ENCODE data around the gene SCUBE3. TPM values are rescaled to one million over a fixed set of nuclear protein-coding genes. Genes with fewer than 3 reads are reported as not detected.

SCUBE3 gene
- total RNA-seq, 3 donors from 2014 or later (not counting 1 experiment from before 2014, with no cell fraction given): 0.25 to 0.31 TPM; not detected in 1

DNA sequence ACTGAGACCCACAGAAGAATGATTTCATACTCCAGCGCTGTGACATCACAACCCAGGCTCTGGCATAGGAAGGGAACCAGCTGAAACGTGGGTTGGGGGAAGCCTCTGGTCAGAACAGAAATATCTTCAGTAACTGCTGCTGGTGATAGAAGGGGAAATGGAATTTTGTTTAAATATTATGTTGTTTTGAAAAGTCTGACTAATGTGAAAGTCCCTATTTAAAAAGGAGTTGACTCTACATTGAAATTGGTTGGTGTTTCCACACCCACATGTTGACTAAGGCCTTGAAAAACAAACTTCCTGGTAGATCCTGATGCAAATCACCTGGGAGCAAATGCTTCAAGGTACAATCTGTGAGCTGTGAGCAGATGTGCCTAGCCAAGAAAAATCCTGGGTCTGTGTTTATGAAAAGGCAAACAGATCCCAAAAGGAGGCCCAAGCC is 48.1 kb upstream of the SCUBE3 start:
- Histone ChIP-seq H3K9me3 (ENCODE audit: control insufficient read depth, insufficient read depth, low read length) (no peaks in the 10 kb centered on the region), H3K27ac (ENCODE audit: low read length) (no peak overlapping the region), H3K4me3 (ENCODE audit: low read length) (no peak overlapping the region), H3K4me1 (ENCODE audit: control insufficient read depth, insufficient read depth, low read length) (no peaks in the 10 kb centered on the region), H3K27me3 (ENCODE audit: control insufficient read depth, insufficient read depth, low read length) (no peaks in the 10 kb centered on the region), H3K36me3 (ENCODE audit: control insufficient read depth, insufficient read depth, low read length) (no peaks in the 10 kb centered on the region)
- ATAC-seq (no peak), DNase-seq (no peak)
- Mint-ChIP-seq H3K4me3 (no peak overlapping the region), H3K27ac (no peak overlapping the region), H3K27me3 (ENCODE audit: low read depth in 2 of 2) (peaks cover 2 to 34% of the 10 kb centered on the region in 2 donors), H3K4me1 (peaks cover 5 to 10% of the 10 kb centered on the region in 2 donors), H3K9me3 (peaks cover 3 to 5% of the 10 kb centered on the region in 2 donors), H3K36me3 (no peaks in the 10 kb centered on the region)
- 79% methylated on average over 2 of the region's 2 CpGs for WGBS (ENCODE audit: insufficient coverage)
- intact Hi-C loops (cut with micrococcal nuclease): no loop called here
- TF ChIP-seq, protein P1, sequence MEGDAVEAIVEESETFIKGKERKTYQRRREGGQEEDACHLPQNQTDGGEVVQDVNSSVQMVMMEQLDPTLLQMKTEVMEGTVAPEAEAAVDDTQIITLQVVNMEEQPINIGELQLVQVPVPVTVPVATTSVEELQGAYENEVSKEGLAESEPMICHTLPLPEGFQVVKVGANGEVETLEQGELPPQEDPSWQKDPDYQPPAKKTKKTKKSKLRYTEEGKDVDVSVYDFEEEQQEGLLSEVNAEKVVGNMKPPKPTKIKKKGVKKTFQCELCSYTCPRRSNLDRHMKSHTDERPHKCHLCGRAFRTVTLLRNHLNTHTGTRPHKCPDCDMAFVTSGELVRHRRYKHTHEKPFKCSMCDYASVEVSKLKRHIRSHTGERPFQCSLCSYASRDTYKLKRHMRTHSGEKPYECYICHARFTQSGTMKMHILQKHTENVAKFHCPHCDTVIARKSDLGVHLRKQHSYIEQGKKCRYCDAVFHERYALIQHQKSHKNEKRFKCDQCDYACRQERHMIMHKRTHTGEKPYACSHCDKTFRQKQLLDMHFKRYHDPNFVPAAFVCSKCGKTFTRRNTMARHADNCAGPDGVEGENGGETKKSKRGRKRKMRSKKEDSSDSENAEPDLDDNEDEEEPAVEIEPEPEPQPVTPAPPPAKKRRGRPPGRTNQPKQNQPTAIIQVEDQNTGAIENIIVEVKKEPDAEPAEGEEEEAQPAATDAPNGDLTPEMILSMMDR (IDR thresholded peaks at IDR 0.05): no peak

DNA sequence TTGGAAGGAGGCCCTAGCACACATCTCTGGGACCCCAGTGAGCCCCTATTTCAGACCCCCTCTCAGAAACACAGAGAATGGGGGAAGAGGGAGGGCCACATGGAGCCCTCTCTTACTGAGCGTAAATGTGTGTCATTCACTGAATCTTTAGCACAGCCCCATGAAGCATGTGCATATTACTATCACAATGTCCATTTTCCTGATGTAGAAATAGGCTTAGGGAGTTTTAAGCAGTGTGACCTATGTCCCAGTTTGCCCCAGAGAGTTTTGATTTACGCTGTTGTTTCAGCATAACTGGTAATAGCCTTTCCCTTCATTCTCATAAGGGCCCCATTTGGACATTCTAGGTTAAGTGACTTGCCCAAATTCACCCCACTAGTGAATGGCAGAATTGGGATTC is 47.6 kb upstream of the SCUBE3 start:
- Mint-ChIP-seq H3K4me1 (peaks cover 5 to 13% of the 10 kb centered on the region in 2 donors), H3K4me3 (no peak overlapping the region), H3K36me3 (no peaks in the 10 kb centered on the region), H3K27ac (no peak overlapping the region), H3K27me3 (ENCODE audit: low read depth in 2 of 2) (peaks cover 2 to 30% of the 10 kb centered on the region in 2 donors), H3K9me3 (peaks cover 3 to 5% of the 10 kb centered on the region in 2 donors)
- Histone ChIP-seq H3K9me3 (ENCODE audit: control insufficient read depth, insufficient read depth, low read length) (no peaks in the 10 kb centered on the region), H3K4me1 (ENCODE audit: control insufficient read depth, insufficient read depth, low read length) (no peaks in the 10 kb centered on the region), H3K27me3 (ENCODE audit: control insufficient read depth, insufficient read depth, low read length) (no peaks in the 10 kb centered on the region), H3K27ac (ENCODE audit: low read length) (no peak overlapping the region), H3K4me3 (ENCODE audit: low read length) (no peak overlapping the region), H3K36me3 (ENCODE audit: control insufficient read depth, insufficient read depth, low read length) (no peaks in the 10 kb centered on the region)
- intact Hi-C loops (cut with micrococcal nuclease): no loop called here
- ATAC-seq (no peak), DNase-seq (no peak)
- TF ChIP-seq, protein P1 (IDR thresholded peaks at IDR 0.05): no peak
- WGBS (ENCODE audit: insufficient coverage): 100% methylated on average over 1 of the region's 2 CpGs

DNA sequence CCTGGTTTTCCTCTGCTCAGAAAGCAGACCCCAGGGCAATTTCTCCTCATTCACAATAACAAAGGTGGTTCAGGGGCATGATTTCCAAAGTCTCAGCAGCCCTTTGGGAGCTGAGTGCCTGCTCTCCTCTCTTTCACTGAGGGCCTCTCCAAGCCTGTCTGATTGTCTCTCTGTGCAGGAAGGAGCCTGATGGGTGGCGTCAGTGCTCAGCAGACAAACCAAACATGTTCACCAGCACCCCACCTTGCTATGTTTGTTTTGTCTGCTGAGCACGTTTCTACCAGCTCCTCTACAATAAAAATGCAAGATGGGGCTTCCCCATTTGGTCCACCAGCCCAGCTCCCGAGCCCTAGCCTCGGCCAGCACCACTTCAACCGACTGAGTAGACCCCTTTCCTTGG is 47.2 kb upstream of the SCUBE3 start:
- intact Hi-C loops (cut with micrococcal nuclease): no loop called here
- 76% methylated on average over 5 of the region's 5 CpGs for WGBS (ENCODE audit: insufficient coverage)

More for the DNA sequence above, 47.2 kb upstream of the SCUBE3 start:
- Histone ChIP-seq H3K36me3 (ENCODE audit: control insufficient read depth, insufficient read depth, low read length) (no peaks in the 10 kb centered on the region), H3K9me3 (ENCODE audit: control insufficient read depth, insufficient read depth, low read length) (no peaks in the 10 kb centered on the region), H3K4me1 (ENCODE audit: control insufficient read depth, insufficient read depth, low read length) (no peaks in the 10 kb centered on the region), H3K4me3 (ENCODE audit: low read length) (no peak overlapping the region), H3K27me3 (ENCODE audit: control insufficient read depth, insufficient read depth, low read length) (no peaks in the 10 kb centered on the region), H3K27ac (ENCODE audit: low read length) (no peak overlapping the region)
- H3K9me3 Mint-ChIP-seq: peaks cover 3 to 5% of the 10 kb centered on the region in 2 donors
- H3K36me3 Mint-ChIP-seq: no peaks in the 10 kb centered on the region
- H3K4me3 Mint-ChIP-seq: no peak overlapping the region
- TF ChIP-seq, protein P1 (IDR thresholded peaks at IDR 0.05): no peak
- H3K27me3 Mint-ChIP-seq (ENCODE audit: low read depth in 2 of 2): peaks cover 2 to 27% of the 10 kb centered on the region in 2 donors
- DNase-seq: no peak
- ATAC-seq: no peak
- H3K27ac Mint-ChIP-seq: no peak overlapping the region
- H3K4me1 Mint-ChIP-seq: peaks cover 5 to 13% of the 10 kb centered on the region in 2 donors

Measured in natural killer cell (primary cell).